Mesenchymal stem cell (in vitro differentiated cells and primary cell): ENCODE measurements around the gene WSB2.
A peak's percentile ranks its signal among the peaks of the same experiment; 100 is the strongest.

Experiments used
- DNase-seq: peaks from one replicate; pipeline ENCODE4 v3.0.0-alpha.2; 2013
- H2AFZ ChIP-seq: one replicate; pipeline ENCODE4 v1.6.1; 2013; ENCODE audit warnings: low read depth, mild to moderate bottlenecking, control low read depth, inconsistent platforms, low read length, moderate library complexity
- H2AK5ac ChIP-seq: 2 replicates; pipeline ENCODE4 v1.6.1; 2013; ENCODE audit warnings: low read length, moderate library complexity, mild to moderate bottlenecking, inconsistent platforms; ENCODE audit not compliant: severe bottlenecking
- H2BK120ac ChIP-seq: one replicate; pipeline ENCODE4 v1.6.1; 2013; ENCODE audit warnings: low read depth, mild to moderate bottlenecking, inconsistent platforms, low read length, moderate library complexity
- H2BK12ac ChIP-seq, 2 experiments: one replicate each; pipeline ENCODE4 v1.6.1; 2013; ENCODE audit warnings: inconsistent platforms in 2 of 2, low read length in 2 of 2, mild to moderate bottlenecking in 2 of 2, moderate library complexity in 2 of 2, control low read depth in 1 of 2
- H2BK15ac ChIP-seq: one replicate; pipeline ENCODE4 v1.6.1; 2013; ENCODE audit warnings: mild to moderate bottlenecking, low read depth, inconsistent platforms; ENCODE audit not compliant: poor library complexity, severe bottlenecking
- H2BK5ac ChIP-seq: 2 replicates; pipeline ENCODE4 v1.6.1; 2013; ENCODE audit warnings: low read depth, mild to moderate bottlenecking, low read length, control low read depth, inconsistent platforms; ENCODE audit not compliant: poor library complexity, severe bottlenecking
- H3K14ac ChIP-seq, 2 experiments: one replicate each; pipeline ENCODE4 v1.6.1; 2013; ENCODE audit warnings: inconsistent platforms in 2 of 2, low read length in 2 of 2, control low read depth in 1 of 2, mild to moderate bottlenecking in 1 of 2, moderate library complexity in 1 of 2
- H3K18ac ChIP-seq, 2 experiments: one replicate each; pipeline ENCODE4 v1.6.1; 2013; ENCODE audit warnings: inconsistent platforms in 2 of 2, low read length in 2 of 2, control low read depth in 1 of 2, low read depth in 1 of 2, mild to moderate bottlenecking in 1 of 2
- H3K23ac ChIP-seq, 2 experiments: one replicate each; pipeline ENCODE4 v1.6.1; 2013; ENCODE audit warnings: inconsistent platforms in 2 of 2, low read length in 2 of 2, mild to moderate bottlenecking in 2 of 2, moderate library complexity in 2 of 2, control low read depth in 1 of 2
- H3K27ac ChIP-seq: 2 replicates; pipeline ENCODE4 v1.5.1; 2013; ENCODE audit warnings: mild to moderate bottlenecking, moderate library complexity, low read length, control low read depth, inconsistent platforms; ENCODE audit not compliant: poor library complexity, severe bottlenecking
- H3K27me3 ChIP-seq, 2 experiments: 2 replicates each; pipeline versions ENCODE4 v1.6.1 to v1.7.0; 2013; ENCODE audit warnings: low read length in 2 of 2, mild to moderate bottlenecking in 2 of 2, moderate library complexity in 2 of 2, control low read depth in 1 of 2, inconsistent platforms in 1 of 2; ENCODE audit not compliant: control insufficient read depth in 1 of 2, insufficient read depth in 1 of 2
- H3K36me3 ChIP-seq, 2 experiments: 2 replicates each; pipeline versions ENCODE4 v1.6.1 to v1.7.0; 2013; ENCODE audit warnings: low read length in 2 of 2, control low read depth in 1 of 2, inconsistent platforms in 1 of 2, low read depth in 1 of 2, mild to moderate bottlenecking in 1 of 2; ENCODE audit not compliant: insufficient read depth in 2 of 2, control insufficient read depth in 1 of 2
- H3K4ac ChIP-seq, 2 experiments: one replicate each; pipeline ENCODE4 v1.6.1; 2013; ENCODE audit warnings: inconsistent platforms in 2 of 2, low read length in 2 of 2, mild to moderate bottlenecking in 2 of 2, moderate library complexity in 2 of 2, control low read depth in 1 of 2, low read depth in 1 of 2
- H3K4me1 ChIP-seq: 2 replicates; pipeline ENCODE4 v1.6.1; 2013; ENCODE audit warnings: low read depth, low read length, control low read depth; ENCODE audit not compliant: control insufficient read depth, insufficient read depth
- H3K4me2 ChIP-seq: 2 replicates; pipeline ENCODE4 v1.6.1; 2013; ENCODE audit warnings: low read length, mild to moderate bottlenecking, inconsistent platforms; ENCODE audit not compliant: poor library complexity, severe bottlenecking
- H3K4me3 ChIP-seq, 2 experiments: 2 replicates each; pipeline versions ENCODE4 v1.5.1 to v1.7.0; 2013; ENCODE audit warnings: low read length in 2 of 2, mild to moderate bottlenecking in 2 of 2, control low read depth in 1 of 2, low read depth in 1 of 2; ENCODE audit not compliant: insufficient read depth in 1 of 2
- H3K79me1 ChIP-seq: replicated peaks from 2 replicates; pipeline ENCODE4 v1.6.1; 2013; ENCODE audit warnings: mild to moderate bottlenecking, control low read depth, low read length, inconsistent platforms; ENCODE audit not compliant: poor library complexity, severe bottlenecking
- H3K9ac ChIP-seq: 2 replicates; pipeline ENCODE4 v1.7.0; 2013; ENCODE audit warnings: mild to moderate bottlenecking, low read length, moderate library complexity
- H3K9me3 ChIP-seq: 2 replicates; pipeline ENCODE4 v1.7.0; 2013; ENCODE audit warnings: mild to moderate bottlenecking, low read length; ENCODE audit not compliant: control insufficient read depth
- H4K8ac ChIP-seq: one replicate; pipeline ENCODE4 v1.6.1; 2013; ENCODE audit warnings: inconsistent platforms, mild to moderate bottlenecking, low read length, moderate library complexity
- H4K91ac ChIP-seq: one replicate; pipeline ENCODE4 v1.6.1; 2013; ENCODE audit warnings: mild to moderate bottlenecking, low read length, inconsistent platforms
- WGBS: methylation state at CpG from one replicate; pipeline ENCODE4 v1.1.7; 2013; ENCODE audit warnings: mixed read lengths; 5-methylcytosine and 5-hydroxymethylcytosine counted together

WSB2 gene

GRCh38 chr12:118042091-118042490 lies 18.9 kb downstream of the WSB2 start:
- Histone ChIP-seq H3K79me1 (peaks cover 49% of the 10 kb centered on the region), H3K14ac (no peak overlapping the region), H2BK12ac (no peak overlapping the region), H2AK5ac (no peak overlapping the region), H3K4me3 (no peak overlapping the region), H3K27me3 (no peaks in the 10 kb centered on the region), H3K23ac (no peak overlapping the region), H3K27ac (no peak overlapping the region), H3K36me3 (peaks cover 64 to 83% of the 10 kb centered on the region in 2 experiments), H2BK120ac (no peak overlapping the region), H3K9me3 (no peaks in the 10 kb centered on the region), H4K8ac (no peak overlapping the region), H3K4me2 (no peak overlapping the region), H2BK15ac (no peak overlapping the region), H4K91ac (no peak overlapping the region), H2BK5ac (no peak overlapping the region), H2AFZ (no peak overlapping the region), H3K4me1 (peaks cover 1% of the 10 kb centered on the region), H3K9ac (no peak overlapping the region), H3K4ac (no peak overlapping the region), H3K18ac (no peak overlapping the region)
- WGBS: 97% methylated on average over 4 of the region's 4 CpGs
- DNase-seq: no peak

DNA sequence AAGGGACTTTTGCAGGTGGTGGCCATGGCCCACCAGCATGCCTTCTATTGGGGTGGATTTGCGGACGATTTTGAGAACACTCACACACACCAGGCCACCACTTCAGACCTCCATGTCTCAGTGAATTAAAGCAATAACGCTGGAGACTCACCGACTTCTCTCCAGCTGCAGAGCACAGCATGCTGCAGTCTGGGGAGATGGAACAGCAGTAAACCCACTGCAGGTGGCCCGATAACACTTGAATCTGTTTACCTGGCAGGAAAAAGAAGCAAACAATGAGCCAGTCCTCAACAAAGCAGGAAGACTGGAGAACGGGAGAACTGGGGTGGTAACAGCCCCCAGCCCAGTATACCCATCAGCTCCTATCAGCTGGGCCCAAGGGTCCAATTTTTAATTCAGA lies 22.8 kb downstream of the WSB2 start:
- H3K36me3 ChIP-seq: peaks cover 65 to 95% of the 10 kb centered on the region in 2 experiments
- H2BK5ac ChIP-seq: no peak overlapping the region
- H3K4ac ChIP-seq: no peak overlapping the region
- H3K4me2 ChIP-seq: no peak overlapping the region
- no peak for DNase-seq
- H2AK5ac ChIP-seq: no peak overlapping the region
- 91% methylated on average over 6 of the region's 6 CpGs for WGBS
- H2BK15ac ChIP-seq: no peak overlapping the region
- H3K27me3 ChIP-seq: no peaks in the 10 kb centered on the region
- no peak overlapping the region for H3K18ac ChIP-seq
- no peaks in the 10 kb centered on the region for H3K9me3 ChIP-seq
- H3K4me3 ChIP-seq: no peak overlapping the region
- no peak overlapping the region for H2AFZ ChIP-seq
- H2BK12ac ChIP-seq: no peak overlapping the region
- H3K9ac ChIP-seq: no peak overlapping the region
- H3K23ac ChIP-seq: no peak overlapping the region
- H3K79me1 ChIP-seq: peaks cover 39% of the 10 kb centered on the region
- no peak overlapping the region for H3K14ac ChIP-seq
- H4K91ac ChIP-seq: no peak overlapping the region
- H2BK120ac ChIP-seq: no peak overlapping the region
- no peaks in the 10 kb centered on the region for H3K4me1 ChIP-seq
- H4K8ac ChIP-seq: no peak overlapping the region
- H3K27ac ChIP-seq: no peak overlapping the region

DNA sequence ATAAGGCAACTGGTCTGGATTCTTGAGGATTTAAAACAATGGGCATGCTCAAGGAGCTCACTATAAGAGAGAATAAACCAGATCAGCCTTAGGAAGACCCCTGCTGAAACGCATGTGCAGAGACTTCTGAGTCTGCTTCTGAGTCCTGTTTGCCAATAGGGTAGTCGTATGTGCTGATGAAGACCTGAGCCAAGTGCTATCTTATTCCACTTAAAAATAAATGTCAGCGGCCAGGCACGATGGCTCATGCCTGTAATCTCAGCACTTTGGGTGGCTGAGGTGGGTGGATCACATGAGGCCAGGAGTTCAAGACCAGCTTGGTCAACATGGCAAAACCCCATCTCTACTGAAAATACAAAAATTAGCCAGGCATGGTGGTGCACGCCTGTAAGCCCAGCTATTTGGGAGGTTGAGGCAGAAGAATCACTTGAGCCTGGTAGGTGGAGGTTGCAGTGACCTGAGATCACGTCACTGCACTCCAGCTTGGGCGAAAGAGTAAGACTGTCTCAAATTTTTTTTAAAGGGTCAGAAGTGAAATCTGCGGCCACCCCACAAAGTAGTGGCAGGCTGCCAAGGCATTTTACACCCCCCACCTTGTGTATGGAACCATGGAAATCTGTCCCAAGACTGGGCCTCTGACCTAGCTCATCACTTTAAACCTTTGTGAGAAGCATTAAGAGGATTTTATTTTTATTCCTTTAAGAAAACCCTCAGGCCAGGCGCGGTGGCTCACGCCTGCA lies 24.1 kb downstream of the WSB2 start:
- Histone ChIP-seq H2BK120ac (no peak overlapping the region), H4K8ac (no peak overlapping the region), H3K4me1 (no peaks in the 10 kb centered on the region), H2BK5ac (no peak overlapping the region), H3K14ac (no peak overlapping the region), H3K9me3 (no peaks in the 10 kb centered on the region), H2BK12ac (no peak overlapping the region), H3K36me3 (peaks cover 62 to 95% of the 10 kb centered on the region in 2 experiments), H3K23ac (no peak overlapping the region), H2AFZ (no peak overlapping the region), H3K9ac (no peak overlapping the region), H3K18ac (no peak overlapping the region), H3K4me2 (no peak overlapping the region), H3K79me1 (peaks cover 33% of the 10 kb centered on the region), H2AK5ac (no peak overlapping the region), H4K91ac (no peak overlapping the region), H2BK15ac (no peak overlapping the region), H3K4ac (no peak overlapping the region), H3K27ac (no peak overlapping the region), H3K27me3 (no peaks in the 10 kb centered on the region), H3K4me3 (no peak overlapping the region)
- DNase-seq: no peak
- WGBS: 95% methylated on average over 11 of the region's 11 CpGs

GRCh38 chr12:118035190-118036041 lies 25.6 kb downstream of the WSB2 start:
- Histone ChIP-seq H4K8ac (no peak overlapping the region), H2BK120ac (no peak overlapping the region), H3K18ac (no peak overlapping the region), H3K9ac (peak overlapping the region; percentile 42), H3K4ac (no peak overlapping the region), H3K79me1 (peaks cover 29% of the 10 kb centered on the region), H2BK5ac (no peak overlapping the region), H3K4me1 (no peaks in the 10 kb centered on the region), H3K14ac (no peak overlapping the region), H3K23ac (no peak overlapping the region), H4K91ac (no peak overlapping the region), H2AFZ (no peak overlapping the region), H2BK12ac (no peak overlapping the region), H2AK5ac (no peak overlapping the region), H3K36me3 (peaks cover 58 to 98% of the 10 kb centered on the region in 2 experiments), H2BK15ac (no peak overlapping the region), H3K4me3 (no peak overlapping the region), H3K27ac (no peak overlapping the region), H3K9me3 (no peaks in the 10 kb centered on the region), H3K4me2 (no peak overlapping the region), H3K27me3 (no peaks in the 10 kb centered on the region)
- WGBS: 97% methylated on average over 9 of the region's 9 CpGs
- DNase-seq: no peak
